Smooth muscle cell of the brain vasculature (primary cell): ENCODE data around the gene QSOX1.

ENCODE experiments used
- DNase-seq: peaks from one replicate; pipeline ENCODE4 v3.0.0-alpha.2; 2012; ENCODE audit warnings: low read depth, low spot score

Gene QSOX1

DNA sequence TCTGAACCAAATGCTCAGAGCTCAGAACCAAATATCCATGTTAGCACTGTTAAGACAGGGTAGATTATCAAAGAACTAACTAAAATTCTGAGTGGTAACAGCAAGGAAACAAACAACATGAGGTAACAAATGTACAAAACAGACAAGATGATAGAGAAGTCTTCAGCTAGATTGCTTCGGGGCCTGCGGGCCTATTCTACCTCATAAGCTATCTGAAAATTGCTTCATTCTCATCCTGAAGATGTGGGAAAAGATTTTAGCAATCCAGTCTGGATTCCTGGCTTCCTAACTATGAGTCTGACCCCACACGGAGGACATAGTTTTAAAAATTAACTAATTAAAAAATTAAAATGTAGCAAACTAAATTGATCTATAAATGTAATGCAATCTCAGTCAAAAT, 9.2 kb upstream of the QSOX1 start:
- no peak for DNase-seq

DNA sequence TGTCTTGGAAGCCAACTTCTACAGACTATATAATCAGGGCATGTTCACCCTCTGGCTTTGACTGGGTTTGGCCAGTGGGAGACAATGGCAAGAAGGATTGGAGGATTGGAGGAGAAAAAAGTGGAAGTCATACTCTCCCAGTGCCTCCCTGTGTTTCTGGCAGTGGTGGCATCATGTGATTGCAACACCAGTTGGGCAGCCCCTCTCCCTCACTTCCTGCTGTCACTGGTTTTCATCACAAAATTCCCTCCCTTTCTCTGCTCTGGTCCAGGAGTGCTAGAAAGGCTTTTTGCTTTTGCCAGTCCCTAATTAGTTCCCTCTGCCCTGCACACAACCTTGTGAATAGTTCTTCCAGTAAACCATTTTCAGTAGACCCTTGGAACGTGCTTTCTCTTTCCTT, 3.7 kb upstream of the QSOX1 start:
- no peak for DNase-seq

DNA sequence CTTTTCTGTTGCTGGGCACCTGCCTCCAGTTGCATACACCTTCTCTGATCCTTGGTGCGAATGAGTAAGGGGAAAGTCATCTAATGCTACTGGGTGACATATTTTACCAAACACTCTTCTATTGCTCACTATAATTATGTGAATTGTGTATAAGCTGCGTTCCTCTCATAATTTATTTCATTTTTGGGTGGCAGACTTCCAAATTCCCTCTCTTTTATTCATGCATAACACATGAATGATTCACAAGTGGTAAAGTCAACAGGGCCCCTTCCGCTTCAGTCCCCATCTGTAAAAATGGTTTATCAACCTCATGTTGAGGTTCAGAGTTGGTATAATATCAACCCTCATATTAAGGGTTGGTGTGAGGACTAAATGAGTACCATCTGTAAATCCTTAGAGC, 3.2 kb upstream of the QSOX1 start:
- no peak for DNase-seq

DNA sequence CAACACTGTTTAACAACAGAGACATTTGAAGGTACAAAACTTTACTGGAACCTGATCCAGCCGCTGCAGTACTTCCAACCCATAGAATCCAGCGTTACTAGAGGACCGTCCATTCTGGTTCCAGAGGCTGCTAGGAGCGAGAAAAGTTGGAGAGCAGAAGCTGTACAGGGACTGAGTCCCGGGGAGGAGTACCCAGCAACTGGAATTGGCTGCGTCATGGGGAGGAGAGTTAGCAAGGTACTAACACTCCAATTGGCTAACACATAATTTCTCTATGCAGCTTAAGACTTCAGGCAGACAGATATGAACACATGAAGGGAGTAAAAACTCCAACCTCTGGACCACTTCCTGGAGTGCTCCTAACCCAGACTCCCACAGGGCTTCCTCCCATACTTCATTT, 2.1 kb upstream of the QSOX1 start:
- no peak for DNase-seq

DNA sequence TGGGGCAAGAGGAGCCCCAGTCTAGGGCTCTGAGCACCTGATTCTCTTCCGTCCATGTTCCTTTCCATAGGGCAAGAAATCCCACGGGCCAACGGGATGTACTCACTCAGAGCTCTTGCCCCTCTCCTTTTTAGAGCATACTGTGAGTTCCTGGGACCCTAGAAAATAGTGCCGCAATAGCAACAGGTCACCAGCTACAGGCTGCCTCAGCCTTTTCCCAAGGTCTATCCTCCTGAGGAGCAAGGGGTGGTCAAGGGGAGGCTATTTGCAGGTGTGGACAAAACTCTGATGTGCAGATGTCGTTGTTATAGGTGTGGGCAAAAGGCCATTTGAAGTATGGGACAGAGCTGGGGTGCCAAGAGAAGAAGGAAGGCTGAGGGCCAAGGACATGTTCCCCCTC, 1.6 kb upstream of the QSOX1 start:
- DNase-seq: no peak

- DNase-seq: no peak
Observed at GRCh38 chr1:180154003-180154324, 705 bp upstream of the QSOX1 start.

DNA sequence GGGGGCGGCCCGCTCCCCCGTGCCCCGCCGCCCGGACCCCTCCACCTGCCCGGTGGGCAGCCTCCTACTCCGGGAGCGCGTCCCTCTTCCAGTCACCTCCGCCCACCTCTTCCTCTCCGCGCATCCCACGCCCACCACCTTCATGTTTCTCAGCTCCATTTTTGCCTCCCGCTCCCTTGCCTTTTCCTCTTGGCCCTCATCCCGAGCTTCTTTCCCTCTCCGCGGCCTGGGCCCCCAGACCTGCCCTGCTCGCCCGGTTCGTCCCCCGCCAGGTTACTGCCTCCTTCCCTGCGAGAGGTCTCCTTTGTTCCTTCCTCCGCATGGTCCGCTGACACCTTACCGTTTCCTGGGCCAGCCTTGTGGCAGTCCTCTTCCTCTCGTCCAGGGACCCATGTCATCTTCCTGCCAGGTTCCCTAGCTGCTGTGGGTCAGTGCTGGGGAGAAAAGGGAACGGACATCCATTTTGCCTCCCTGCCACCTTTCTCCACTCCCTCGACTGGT, 563 bp downstream of the QSOX1 start:
- no peak for DNase-seq

- no peak for DNase-seq
Observed at GRCh38 chr1:180156201-180156600, 1.5 kb downstream of the QSOX1 start.

DNA sequence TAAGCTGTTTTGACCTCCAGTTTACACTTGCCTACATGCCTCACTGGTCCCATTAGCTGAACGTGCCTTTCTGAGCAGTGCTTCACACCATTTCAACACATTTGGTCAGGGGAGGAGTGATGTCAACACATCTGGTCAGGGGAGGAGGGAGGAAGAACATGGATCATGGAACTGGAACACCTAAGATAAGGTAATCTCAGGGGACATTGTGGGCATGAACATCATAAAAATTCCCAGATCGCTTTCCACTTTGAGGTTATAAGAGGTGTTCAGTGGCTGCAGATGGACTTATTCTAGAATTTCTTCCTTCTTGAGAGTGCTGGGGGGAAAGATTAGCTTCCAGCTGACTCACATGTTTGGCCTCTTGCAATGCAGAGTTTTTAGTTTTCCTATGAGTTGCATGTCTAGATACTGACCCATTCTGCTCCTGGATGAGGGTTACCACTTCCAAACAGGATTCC, 2.0 kb downstream of the QSOX1 start:
- no peak for DNase-seq

- DNase-seq: no peak
Observed at GRCh38 chr1:180157108-180157507, 2.4 kb downstream of the QSOX1 start.

DNA sequence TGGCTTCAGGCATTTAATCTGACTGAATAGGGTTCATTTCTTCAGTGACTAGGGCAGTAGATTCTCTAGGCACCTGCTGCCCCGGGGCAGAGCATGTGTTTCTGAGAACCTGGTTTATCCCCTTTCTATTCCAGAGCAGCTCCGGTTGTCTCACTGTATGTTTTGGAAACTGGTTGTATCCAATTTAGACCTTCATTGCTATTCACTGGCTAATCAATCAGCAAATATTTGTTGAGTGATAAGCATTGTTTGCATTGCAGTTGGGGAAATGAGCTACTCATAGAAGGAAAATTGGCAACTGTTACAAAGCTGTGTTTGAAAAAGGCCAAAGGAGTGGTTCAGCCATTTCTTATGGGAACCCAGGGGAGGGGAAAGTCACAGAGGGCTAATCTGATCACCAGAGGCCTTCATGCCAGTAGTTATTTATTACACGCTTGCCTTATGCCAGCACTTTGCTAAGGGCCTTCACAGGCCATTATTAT, 2.9 kb downstream of the QSOX1 start:
- no peak for DNase-seq

DNA sequence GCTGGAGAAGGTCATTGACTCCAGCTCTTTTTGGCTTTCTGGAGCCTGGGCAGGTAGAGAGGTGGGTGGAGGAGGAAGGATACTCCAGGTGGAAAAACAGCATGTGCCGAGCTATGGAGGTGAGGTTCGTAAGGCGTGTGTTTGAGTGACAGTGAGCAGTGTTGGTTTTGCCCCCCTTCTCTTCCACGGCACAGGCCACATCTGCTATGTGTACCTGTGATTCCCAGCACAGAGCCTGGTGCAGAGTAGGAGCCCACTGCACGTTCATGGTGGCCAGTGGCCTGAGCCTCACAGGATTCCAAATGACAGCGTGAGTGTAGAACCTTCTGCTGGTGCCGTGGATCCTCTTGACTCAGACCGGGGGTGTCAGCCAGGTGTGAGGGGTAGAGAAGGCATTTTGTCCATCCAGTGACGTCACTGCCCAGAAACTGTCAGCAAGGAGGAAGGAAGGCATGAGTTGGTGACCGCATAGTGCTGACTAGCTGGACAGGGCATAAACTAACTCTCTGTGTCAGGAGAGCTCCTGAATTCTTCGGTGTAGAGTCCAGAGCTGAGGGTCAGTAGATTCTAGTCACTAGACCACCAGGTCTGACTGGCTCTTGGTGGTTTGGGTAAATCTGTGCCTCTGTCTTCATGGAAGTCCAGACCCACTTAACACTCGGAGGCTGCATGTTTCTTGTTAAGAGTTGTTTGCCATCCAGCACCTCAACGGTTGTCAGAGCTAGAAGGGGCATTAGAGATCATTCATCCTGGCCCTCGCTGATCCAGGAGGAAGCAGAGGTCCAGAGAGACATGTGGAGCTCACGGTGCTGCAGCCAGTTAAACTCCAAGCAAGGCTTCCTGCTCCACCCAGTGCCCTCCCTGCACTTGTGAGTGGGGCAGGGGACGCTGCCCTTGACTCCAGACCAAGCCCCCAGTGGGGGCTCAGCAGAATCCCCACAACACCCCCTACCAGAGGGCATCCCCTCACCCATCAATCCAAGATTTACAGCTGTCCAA, 3.8 kb downstream of the QSOX1 start:
- no peak for DNase-seq

GRCh38 chr1:180160357-180160756, 5.7 kb downstream of the QSOX1 start:
- DNase-seq: no peak

- DNase-seq: no peak
Observed at GRCh38 chr1:180163041-180163440, 8.4 kb downstream of the QSOX1 start.

- DNase-seq: no peak
Observed at GRCh38 chr1:180165096-180165495, 10.4 kb downstream of the QSOX1 start.

GRCh38 chr1:180165509-180166435, 11.1 kb downstream of the QSOX1 start:
- DNase-seq: no peak

DNA sequence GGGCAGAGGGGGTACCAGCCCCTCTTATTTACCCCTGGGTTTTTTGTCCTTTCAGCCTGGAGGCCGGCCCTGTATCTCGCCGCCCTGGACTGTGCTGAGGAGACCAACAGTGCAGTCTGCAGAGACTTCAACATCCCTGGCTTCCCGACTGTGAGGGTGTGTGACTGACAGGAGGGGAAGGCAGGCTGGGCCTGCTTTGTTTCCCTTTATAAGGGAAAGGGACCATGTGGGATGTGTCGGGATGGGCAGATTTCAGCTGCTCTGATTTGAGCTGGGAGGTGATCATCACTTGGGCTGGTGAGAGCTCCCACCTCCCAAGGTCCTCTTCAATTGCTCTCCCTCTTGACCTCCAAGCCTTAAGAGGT, 11.7 kb downstream of the QSOX1 start:
- DNase-seq: no peak

- no peak for DNase-seq
Observed at GRCh38 chr1:180167021-180167701, 12.5 kb downstream of the QSOX1 start.

GRCh38 chr1:180167721-180168467, 13.2 kb downstream of the QSOX1 start:
- DNase-seq: no peak

- DNase-seq: no peak
Observed at GRCh38 chr1:180168786-180169639, 14.3 kb downstream of the QSOX1 start.
